Mammary epithelial cell (primary cell): ENCODE measurements around the gene AIF1L.

Experiments used
- EZH2 ChIP-seq: IDR thresholded peaks from 2 replicates; pipeline ENCODE4 v1.6.1; 2012; ENCODE audit warnings: low read length, inconsistent platforms, borderline replicate concordance
- TF ChIP-seq, protein P1 (sequence below), 2 donors: IDR thresholded peaks in 1 of 2; conservative IDR thresholded peaks in 1 of 2; 2 replicates each; pipeline ENCODE4 v1.5.1; 2011 to 2012; ENCODE audit warnings: inconsistent platforms in 2 of 2, low read length in 2 of 2, mild to moderate bottlenecking in 2 of 2, control low read depth in 1 of 2, low read depth in 1 of 2; ENCODE audit not compliant: insufficient read depth in 1 of 2; ENCODE audit errors: extremely low read depth in 1 of 2

DNA sequence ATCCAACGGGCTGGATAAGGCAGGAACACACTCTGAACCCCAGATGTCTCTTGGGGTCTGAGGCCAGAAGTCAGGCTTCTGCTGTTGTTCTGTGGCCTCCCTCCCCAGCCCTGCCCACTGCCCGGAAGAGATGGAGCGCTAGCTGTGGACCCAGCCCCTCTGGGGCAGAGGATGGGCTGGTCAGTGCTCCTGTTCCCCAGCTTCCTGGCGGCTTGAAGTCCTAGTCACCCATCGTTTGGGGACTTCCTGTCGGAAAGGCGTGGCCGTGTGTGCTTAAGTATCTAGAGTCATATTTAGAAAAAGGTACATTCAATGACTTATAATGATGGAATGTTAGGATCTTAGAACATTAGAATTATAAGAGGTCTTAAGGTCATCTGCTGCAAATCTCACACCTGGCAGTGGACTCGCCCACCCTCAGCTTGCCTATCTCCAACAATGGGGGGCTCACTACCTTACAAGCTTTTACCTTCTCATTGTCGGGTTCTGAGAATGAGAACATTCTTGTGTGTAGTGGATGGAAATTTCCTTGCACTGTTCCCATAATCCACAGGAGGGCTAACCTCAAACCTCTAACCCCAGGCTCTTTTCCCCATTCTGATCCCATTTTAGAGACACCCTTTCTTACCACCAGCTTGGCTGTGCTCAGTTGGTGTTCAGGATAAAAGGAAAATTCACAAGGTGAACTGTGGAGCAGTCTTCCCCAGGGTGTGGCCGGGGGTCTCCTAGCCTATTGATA is 13.4 kb upstream of the AIF1L start:
- TF ChIP-seq, protein P1, sequence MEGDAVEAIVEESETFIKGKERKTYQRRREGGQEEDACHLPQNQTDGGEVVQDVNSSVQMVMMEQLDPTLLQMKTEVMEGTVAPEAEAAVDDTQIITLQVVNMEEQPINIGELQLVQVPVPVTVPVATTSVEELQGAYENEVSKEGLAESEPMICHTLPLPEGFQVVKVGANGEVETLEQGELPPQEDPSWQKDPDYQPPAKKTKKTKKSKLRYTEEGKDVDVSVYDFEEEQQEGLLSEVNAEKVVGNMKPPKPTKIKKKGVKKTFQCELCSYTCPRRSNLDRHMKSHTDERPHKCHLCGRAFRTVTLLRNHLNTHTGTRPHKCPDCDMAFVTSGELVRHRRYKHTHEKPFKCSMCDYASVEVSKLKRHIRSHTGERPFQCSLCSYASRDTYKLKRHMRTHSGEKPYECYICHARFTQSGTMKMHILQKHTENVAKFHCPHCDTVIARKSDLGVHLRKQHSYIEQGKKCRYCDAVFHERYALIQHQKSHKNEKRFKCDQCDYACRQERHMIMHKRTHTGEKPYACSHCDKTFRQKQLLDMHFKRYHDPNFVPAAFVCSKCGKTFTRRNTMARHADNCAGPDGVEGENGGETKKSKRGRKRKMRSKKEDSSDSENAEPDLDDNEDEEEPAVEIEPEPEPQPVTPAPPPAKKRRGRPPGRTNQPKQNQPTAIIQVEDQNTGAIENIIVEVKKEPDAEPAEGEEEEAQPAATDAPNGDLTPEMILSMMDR (conservative IDR thresholded peaks at IDR 0.05 in 1 of 2, IDR thresholded peaks at IDR 0.05 in 1 of 2; ENCODE audit: extremely low read depth in 1 of 2, insufficient read depth in 1 of 2, low read depth in 1 of 2, low read length in 2 of 2): no peak
- no peak for TF ChIP-seq EZH2
